Measurements from ENCODE around the gene NKX6-1.

Gene NKX6-1

GRCh38 chr4:84455697-84456096, 43.4 kb downstream of the NKX6-1 start:
- ATAC-seq (replicated peaks; ENCODE audit: extremely low read depth, poor library complexity, severe bottlenecking) = no peak

GRCh38 chr4:84451546-84451945, 47.5 kb downstream of the NKX6-1 start:
- H3K36me3 Mint-ChIP-seq (ENCODE audit: insufficient read depth) = no peaks in the 10 kb centered on the region
- H3K4me1 Mint-ChIP-seq = no peaks in the 10 kb centered on the region
- H3K27me3 Mint-ChIP-seq = no peaks in the 10 kb centered on the region
- H3K4me3 Mint-ChIP-seq = no peak overlapping the region
- ATAC-seq (replicated peaks; ENCODE audit: extremely low read depth, poor library complexity, severe bottlenecking) (no peak), DNase-seq (ENCODE audit: low spot score in 2 of 2) (no peak)
- H3K9me3 Mint-ChIP-seq = peaks cover 5% of the 10 kb centered on the region
- no peak overlapping the region for H3K27ac Mint-ChIP-seq (ENCODE audit: low read depth)

More at GRCh38 chr4:84455697-84456096, 43.4 kb downstream of the NKX6-1 start:
- H3K4me3 Mint-ChIP-seq = no peak overlapping the region
- peaks cover 10% of the 10 kb centered on the region for H3K9me3 Mint-ChIP-seq
- no peaks in the 10 kb centered on the region for H3K4me1 Mint-ChIP-seq
- DNase-seq (ENCODE audit: low spot score in 2 of 2) = no peak
- H3K36me3 Mint-ChIP-seq (ENCODE audit: insufficient read depth) = no peaks in the 10 kb centered on the region
- no peak overlapping the region for H3K27ac Mint-ChIP-seq (ENCODE audit: low read depth)
- no peaks in the 10 kb centered on the region for H3K27me3 Mint-ChIP-seq

- no peak for ATAC-seq (replicated peaks; ENCODE audit: extremely low read depth, poor library complexity, severe bottlenecking)
- Mint-ChIP-seq H3K27ac (ENCODE audit: low read depth) (no peak overlapping the region), H3K36me3 (ENCODE audit: insufficient read depth) (no peaks in the 10 kb centered on the region)
Observed at GRCh38 chr4:84443523-84443922, 55.6 kb downstream of the NKX6-1 start.

GRCh38 chr4:84442778-84443177, 56.3 kb downstream of the NKX6-1 start:
- no peaks in the 10 kb centered on the region for H3K9me3 Mint-ChIP-seq
- H3K27me3 Mint-ChIP-seq = no peaks in the 10 kb centered on the region
- ATAC-seq (replicated peaks; ENCODE audit: extremely low read depth, poor library complexity, severe bottlenecking) = no peak
- H3K27ac Mint-ChIP-seq (ENCODE audit: low read depth) = no peak overlapping the region
- H3K36me3 Mint-ChIP-seq (ENCODE audit: insufficient read depth) = no peaks in the 10 kb centered on the region
- H3K4me3 Mint-ChIP-seq = no peak overlapping the region
- DNase-seq (ENCODE audit: low spot score in 2 of 2) = no peak
- H3K4me1 Mint-ChIP-seq = no peaks in the 10 kb centered on the region

More at GRCh38 chr4:84443523-84443922, 55.6 kb downstream of the NKX6-1 start:
- H3K27me3 Mint-ChIP-seq = no peaks in the 10 kb centered on the region
- no peak overlapping the region for H3K4me3 Mint-ChIP-seq
- no peaks in the 10 kb centered on the region for H3K4me1 Mint-ChIP-seq
- no peaks in the 10 kb centered on the region for H3K9me3 Mint-ChIP-seq
- DNase-seq (ENCODE audit: low spot score in 2 of 2) = no peak

All from central memory CD8-positive, alpha-beta T cell (primary cell).